ENCODE results near the gene NPAS3.

DNA sequence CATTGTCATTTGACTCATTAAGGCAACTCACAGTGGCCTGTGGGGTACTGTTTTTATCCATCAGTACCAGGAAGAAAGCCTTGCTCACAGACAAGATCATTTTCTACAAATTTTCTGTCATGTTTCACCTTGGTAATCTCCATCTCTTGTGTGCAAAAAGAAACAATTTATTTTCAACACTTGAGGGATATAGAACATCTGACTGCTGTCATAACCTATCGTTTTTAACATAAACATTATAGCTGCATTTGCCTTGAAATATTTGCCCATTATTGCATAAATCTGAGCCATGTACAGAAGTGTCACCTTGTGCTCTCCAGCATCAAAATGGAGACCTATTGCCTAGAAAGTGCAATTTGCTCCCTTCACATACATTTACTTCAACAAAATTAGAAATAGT lies 300.8 kb downstream of the NPAS3 start:
- no peak for TF ChIP-seq EP300 (IDR thresholded peaks at IDR 0.05)
- TF ChIP-seq, protein P1, sequence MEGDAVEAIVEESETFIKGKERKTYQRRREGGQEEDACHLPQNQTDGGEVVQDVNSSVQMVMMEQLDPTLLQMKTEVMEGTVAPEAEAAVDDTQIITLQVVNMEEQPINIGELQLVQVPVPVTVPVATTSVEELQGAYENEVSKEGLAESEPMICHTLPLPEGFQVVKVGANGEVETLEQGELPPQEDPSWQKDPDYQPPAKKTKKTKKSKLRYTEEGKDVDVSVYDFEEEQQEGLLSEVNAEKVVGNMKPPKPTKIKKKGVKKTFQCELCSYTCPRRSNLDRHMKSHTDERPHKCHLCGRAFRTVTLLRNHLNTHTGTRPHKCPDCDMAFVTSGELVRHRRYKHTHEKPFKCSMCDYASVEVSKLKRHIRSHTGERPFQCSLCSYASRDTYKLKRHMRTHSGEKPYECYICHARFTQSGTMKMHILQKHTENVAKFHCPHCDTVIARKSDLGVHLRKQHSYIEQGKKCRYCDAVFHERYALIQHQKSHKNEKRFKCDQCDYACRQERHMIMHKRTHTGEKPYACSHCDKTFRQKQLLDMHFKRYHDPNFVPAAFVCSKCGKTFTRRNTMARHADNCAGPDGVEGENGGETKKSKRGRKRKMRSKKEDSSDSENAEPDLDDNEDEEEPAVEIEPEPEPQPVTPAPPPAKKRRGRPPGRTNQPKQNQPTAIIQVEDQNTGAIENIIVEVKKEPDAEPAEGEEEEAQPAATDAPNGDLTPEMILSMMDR (IDR thresholded peaks at IDR 0.05), result no peak

All from tibial nerve (tissue), 4 donors.